HG03342 (cell line): Measurements from ENCODE around the gene UNC93B1.
"Not testable (repeated sequence)": the region's sequence is repeated elsewhere in the genome, so short reads cannot be mapped to it uniquely, and the experiment has no call there.

Experiments used
- ATAC-seq: cut with Tn5 transposase; IDR thresholded peaks from one replicate; pipeline ENCODE4 v1.9.1; 2021; ENCODE audit warnings: mild to moderate bottlenecking, moderate library complexity; ENCODE audit not compliant: unreplicated experiment

Gene UNC93B1

DNA sequence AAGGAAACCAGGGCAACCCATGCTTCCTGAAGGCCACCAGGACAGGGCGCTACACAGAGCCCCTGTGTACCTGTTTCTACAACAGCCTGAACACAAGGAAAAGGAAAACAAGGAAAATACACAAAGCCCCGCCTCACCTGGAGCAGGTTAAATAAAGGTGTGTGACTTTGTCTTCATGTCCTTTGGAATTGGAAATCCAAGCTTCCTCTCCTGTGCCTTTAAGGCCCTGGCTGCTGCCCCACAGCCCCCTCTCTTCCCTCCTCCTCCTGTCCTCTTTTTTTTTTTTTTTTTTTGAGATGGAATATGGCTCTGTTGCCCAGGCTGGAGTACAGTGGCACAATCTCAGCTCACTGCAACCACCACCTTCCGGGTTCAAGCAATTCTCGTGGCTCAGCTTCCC, 57.5 kb downstream of the UNC93B1 start:
- not testable (repeated sequence) for ATAC-seq

DNA sequence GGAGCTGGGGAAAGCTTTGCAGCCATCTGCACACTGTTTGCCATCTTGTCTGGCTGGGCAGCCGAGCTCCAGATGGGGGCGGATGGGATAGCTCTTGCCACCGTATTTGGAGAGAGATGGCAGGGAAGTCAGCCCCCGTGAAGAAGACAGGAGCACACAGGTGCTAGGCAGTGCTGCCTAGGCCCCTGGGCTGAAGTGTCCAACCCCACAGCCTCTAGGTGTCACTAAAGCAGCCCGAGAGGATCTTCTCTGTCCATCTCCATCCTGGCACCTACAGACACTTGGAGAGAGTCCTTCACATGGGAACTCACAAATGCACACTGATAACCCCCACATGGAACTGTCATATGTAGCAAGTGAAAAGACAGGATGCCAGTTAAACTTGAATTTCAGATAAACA, 60.5 kb downstream of the UNC93B1 start:
- not testable (repeated sequence) for ATAC-seq
